HuH-7.5 (cell line): ENCODE results near the gene SUPT6H.
A peak's percentile ranks its signal among the peaks of the same experiment; 100 is the strongest.
"Not testable (repeated sequence)": the region's sequence is repeated elsewhere in the genome, so short reads cannot be mapped to it uniquely, and the experiment has no call there.

Experiments
- DNase-seq: peaks from one replicate; pipeline ENCODE4 v3.0.0; 2011; ENCODE audit warnings: low spot score

The SUPT6H gene

GRCh38 chr17:28719021-28719433, 57.0 kb downstream of the SUPT6H start:
- no peak for DNase-seq

- no peak for DNase-seq
These were observed 58.4 kb downstream of the SUPT6H start for GRCh38 chr17:28720247-28720996.

GRCh38 chr17:28720997-28721329, 59.0 kb downstream of the SUPT6H start:
- DNase-seq, result not testable (repeated sequence)

GRCh38 chr17:28722417-28723158, 60.6 kb downstream of the SUPT6H start:
- no peak for DNase-seq

- DNase-seq, result no peak
These were observed 61.3 kb downstream of the SUPT6H start for GRCh38 chr17:28723159-28723835.

GRCh38 chr17:28723836-28724499, 62.0 kb downstream of the SUPT6H start:
- not testable (repeated sequence) for DNase-seq

GRCh38 chr17:28724500-28725165, 62.6 kb downstream of the SUPT6H start:
- DNase-seq, result no peak

GRCh38 chr17:28725166-28725659, 63.2 kb downstream of the SUPT6H start:
- no peak for DNase-seq

- DNase-seq, result no peak
These were observed 63.7 kb downstream of the SUPT6H start for GRCh38 chr17:28725660-28726225.

GRCh38 chr17:28726226-28726626, 64.2 kb downstream of the SUPT6H start, which contains the start of gene TLCD1:
TSS of gene TLCD1 (minus strand) at chr17:28726233. CDS start at chr17:28726097, 136 bp downstream.
- peak; percentile 83 for DNase-seq

- DNase-seq, result peak; percentile 92
These were observed 64.9 kb downstream of the SUPT6H start for GRCh38 chr17:28726627-28727491.

- peak; percentile 91 for DNase-seq
These were observed 66.6 kb downstream of the SUPT6H start, which contains the start of gene NEK8 for GRCh38 chr17:28728364-28729200. TSS of gene NEK8 (plus strand) at chr17:28728788. CDS start at chr17:28728814, 26 bp downstream.

GRCh38 chr17:28729950-28730330, 67.9 kb downstream of the SUPT6H start:
- no peak for DNase-seq

- DNase-seq, result no peak
These were observed 71.3 kb downstream of the SUPT6H start for GRCh38 chr17:28733346-28733745.

GRCh38 chr17:28734712-28735241, 72.8 kb downstream of the SUPT6H start:
- DNase-seq, result no peak

GRCh38 chr17:28735242-28735722, 73.3 kb downstream of the SUPT6H start:
- DNase-seq, result no peak

- not testable (repeated sequence) for DNase-seq
These were observed 74.1 kb downstream of the SUPT6H start for GRCh38 chr17:28735913-28736769.

GRCh38 chr17:28737316-28737715, 75.3 kb downstream of the SUPT6H start:
- DNase-seq, result no peak
